ENCODE data around the gene COL18A1.

Gene COL18A1

GRCh38 chr21:45457161-45457831, 52.3 kb downstream of the COL18A1 start:
- DNase-seq = no peak

- no peak for DNase-seq
Measured at GRCh38 chr21:45457832-45458172, 52.8 kb downstream of the COL18A1 start.

- DNase-seq = no peak
Measured at GRCh38 chr21:45458281-45459170, 53.6 kb downstream of the COL18A1 start.

GRCh38 chr21:45459171-45460010, 54.4 kb downstream of the COL18A1 start:
- no peak for DNase-seq

- no peak for DNase-seq
Measured at GRCh38 chr21:45460011-45460565, 55.1 kb downstream of the COL18A1 start.

GRCh38 chr21:45460611-45461368, 55.8 kb downstream of the COL18A1 start:
- no peak for DNase-seq

GRCh38 chr21:45461369-45461750, 56.4 kb downstream of the COL18A1 start:
- no peak for DNase-seq

- no peak for DNase-seq
Measured at GRCh38 chr21:45461806-45462341, 56.9 kb downstream of the COL18A1 start.

GRCh38 chr21:45463871-45464270, 58.9 kb downstream of the COL18A1 start:
- no peak for DNase-seq

GRCh38 chr21:45464309-45464708, 59.3 kb downstream of the COL18A1 start:
- no peak for DNase-seq

GRCh38 chr21:45465105-45465504, 60.1 kb downstream of the COL18A1 start:
- DNase-seq = no peak

- no peak for DNase-seq
Measured at GRCh38 chr21:45465611-45466329, 60.8 kb downstream of the COL18A1 start.

GRCh38 chr21:45466330-45467220, 61.6 kb downstream of the COL18A1 start:
- DNase-seq = no peak

GRCh38 chr21:45467221-45467779, 62.3 kb downstream of the COL18A1 start:
- no peak for DNase-seq

GRCh38 chr21:45468051-45468970, 63.3 kb downstream of the COL18A1 start:
- DNase-seq = no peak

GRCh38 chr21:45468971-45469272, 64.0 kb downstream of the COL18A1 start:
- no peak for DNase-seq

- DNase-seq = no peak
Measured at GRCh38 chr21:45469273-45470086, 64.5 kb downstream of the COL18A1 start.

- no peak for DNase-seq
Measured at GRCh38 chr21:45470087-45470515, 65.1 kb downstream of the COL18A1 start.
